H1 (cell line): ENCODE data around the gene PAN2. TPM values are rescaled to one million over a fixed set of nuclear protein-coding genes. Genes with fewer than 3 reads are reported as not detected.

Source experiments
- BCL11A ChIP-seq, 2 experiments: IDR thresholded peaks; one replicate each; pipeline ENCODE4 v1.6.1; 2011; ENCODE audit warnings: low read depth in 2 of 2, low read length in 2 of 2, mild to moderate bottlenecking in 2 of 2
- CHD2 ChIP-seq: IDR thresholded peaks from 2 replicates; pipeline ENCODE4 v1.6.1; 2012; ENCODE audit warnings: low read length, improper control_type of control experiment
- CREB1 ChIP-seq: IDR thresholded peaks from 2 replicates; pipeline ENCODE4 v1.6.1; 2012; ENCODE audit warnings: inconsistent platforms
- CTCF ChIP-seq, 3 experiments: IDR thresholded peaks; 1 replicate in 2 of 3; 2 replicates in 1 of 3; pipeline versions ENCODE4 v1.5.1 to v1.6.1; 2011; ENCODE audit warnings: low read length in 3 of 3, mild to moderate bottlenecking in 3 of 3, inconsistent platforms in 2 of 3, low read depth in 1 of 3, moderate library complexity in 1 of 3; ENCODE audit not compliant: insufficient read depth in 1 of 3; ENCODE audit errors: control extremely low read depth in 1 of 3
- E2F6 ChIP-seq: IDR thresholded peaks from 2 replicates; pipeline ENCODE4 v1.6.1; 2012; ENCODE audit warnings: inconsistent platforms
- EP300 ChIP-seq, 2 experiments: IDR thresholded peaks; 1 replicate in 1 of 2; 2 replicates in 1 of 2; pipeline ENCODE4 v1.6.1; 2011 to 2012; ENCODE audit warnings: low read depth in 2 of 2, low read length in 2 of 2, mild to moderate bottlenecking in 2 of 2, borderline replicate concordance in 1 of 2, inconsistent platforms in 1 of 2, moderate library complexity in 1 of 2
- EZH2 ChIP-seq: fragments of 200-600 bp; sonication (generic); IDR thresholded peaks from 2 replicates; pipeline ENCODE4 v1.7.1; 2012; ENCODE audit warnings: low read depth, mild to moderate bottlenecking, moderate library complexity, low read length, inconsistent platforms; ENCODE audit not compliant: severe bottlenecking
- GABPA ChIP-seq: IDR thresholded peaks from 2 replicates; pipeline ENCODE4 v1.6.1; 2011; ENCODE audit warnings: mild to moderate bottlenecking, low read length, moderate library complexity, borderline replicate concordance; ENCODE audit not compliant: insufficient read depth
- HDAC2 ChIP-seq, 2 experiments: fragments of 300-600 bp in 1 of 2; sonication (generic) in 1 of 2; IDR thresholded peaks; 2 replicates each; pipeline ENCODE4 v1.6.1; 2011 to 2012; ENCODE audit warnings: low read depth in 2 of 2, low read length in 2 of 2, mild to moderate bottlenecking in 2 of 2, moderate library complexity in 2 of 2, borderline replicate concordance in 1 of 2, inconsistent platforms in 1 of 2
- HDAC6 ChIP-seq: IDR thresholded peaks from one replicate; pipeline ENCODE4 v1.7.1; 2012; ENCODE audit warnings: low read depth, mild to moderate bottlenecking, inconsistent platforms, low read length, moderate library complexity
- JUND ChIP-seq: IDR thresholded peaks from 2 replicates; pipeline ENCODE4 v1.6.1; 2011; ENCODE audit warnings: mild to moderate bottlenecking, improper control_type of control experiment, low read length
- KDM5A ChIP-seq: fragments of 200-600 bp; IDR thresholded peaks from 2 replicates; pipeline ENCODE4 v1.7.1; 2012; ENCODE audit warnings: mild to moderate bottlenecking, low read length, inconsistent platforms, mixed read lengths
- MAFK ChIP-seq: IDR thresholded peaks from 2 replicates; pipeline ENCODE4 v1.6.1; 2012; ENCODE audit warnings: low read depth, mild to moderate bottlenecking, improper control_type of control experiment, low read length
- NANOG ChIP-seq: IDR thresholded peaks from 2 replicates; pipeline ENCODE4 v1.6.1; 2011; ENCODE audit warnings: low read length, low read depth, mild to moderate bottlenecking, inconsistent platforms; ENCODE audit not compliant: insufficient read depth, poor library complexity, severe bottlenecking
- NRF1 ChIP-seq: IDR thresholded peaks from 2 replicates; pipeline ENCODE4 v1.6.1; 2011; ENCODE audit warnings: mild to moderate bottlenecking, low read depth, low read length, improper control_type of control experiment
- POLR2A ChIP-seq, 2 experiments: IDR thresholded peaks; 1 replicate in 1 of 2; 2 replicates in 1 of 2; pipeline ENCODE4 v1.6.1; 2011; ENCODE audit warnings: low read depth in 2 of 2, low read length in 2 of 2, mild to moderate bottlenecking in 2 of 2; ENCODE audit errors: control extremely low read depth in 1 of 2
- RBBP5 ChIP-seq: IDR thresholded peaks from 2 replicates; pipeline ENCODE4 v1.7.1; 2012; ENCODE audit warnings: low read depth, mild to moderate bottlenecking, inconsistent platforms, low read length, moderate library complexity, borderline replicate concordance
- TBP ChIP-seq: IDR thresholded peaks from 2 replicates; pipeline ENCODE4 v1.6.1; 2011; ENCODE audit warnings: low read depth, low read length, improper control_type of control experiment
- YY1 ChIP-seq: IDR thresholded peaks from 2 replicates; pipeline ENCODE4 v1.6.1; 2011; ENCODE audit warnings: low read depth, mild to moderate bottlenecking, low read length
- ZNF274 ChIP-seq: IDR thresholded peaks from 2 replicates; pipeline ENCODE4 v1.7.0; 2012; ENCODE audit warnings: low read length, borderline replicate concordance; ENCODE audit errors: extremely low read depth
- polyA plus RNA-seq, 7 experiments: library from polyadenylated mRNA; depleted of rRNA in 3 of 7; stranded (reverse) in 5 of 7; unstranded in 2 of 7; fragments of >200 nt in 5 of 7; fragments of 200-250 nt in 2 of 7; gene quantifications; 1 replicate in 5 of 7; 2 replicates in 1 of 7; 4 replicates in 1 of 7; pipeline versions ENCODE4 v1.2.1 to v1.2.3, GENCODE V29; 2011 to 2013; ENCODE audit warnings: missing spikeins in 2 of 7, mixed read lengths in 2 of 7
- total RNA-seq: library from RNA; stranded (reverse); fragmentation: NEBNext Ultra II Directional; extraction: Animal tissue kit (Norgen Biotek cat#: 25700); gene quantifications from 2 replicates; pipeline ENCODE4 v1.2.1, GENCODE V29; 2021

The PAN2 gene
- total and polyA plus RNA-seq, 2 of the 8 experiments (the other 6 are each of a cell fraction or from before 2014, with no cell fraction given): 29.6 to 36.7 TPM

GRCh38 chr12:56266693-56267442 is 66.9 kb downstream of the PAN2 start, which contains the start of gene COQ10A (continued):
- TF ChIP-seq CTCF (IDR thresholded peaks at IDR 0.05; ENCODE audit: control extremely low read depth in 1 of 3, insufficient read depth in 1 of 3, low read depth in 1 of 3, low read length in 3 of 3) (peak; percentile 41 to 71 (median 70)), ZNF274 (no peak), EP300 (IDR thresholded peaks at IDR 0.05; ENCODE audit: borderline replicate concordance in 1 of 2, low read depth in 2 of 2, low read length in 2 of 2) (no peak), HDAC6 (no peak), NANOG (no peak), GABPA (no peak), BCL11A (IDR thresholded peaks at IDR 0.05; ENCODE audit: low read depth in 2 of 2, low read length in 2 of 2) (no peak), E2F6 (no peak), CHD2 (no peak), POLR2A (IDR thresholded peaks at IDR 0.05; ENCODE audit: control extremely low read depth in 1 of 2, low read depth in 2 of 2, low read length in 2 of 2) (peak; percentile 51 to 85), MAFK (no peak), EZH2 (no peak), HDAC2 (IDR thresholded peaks at IDR 0.05; ENCODE audit: borderline replicate concordance in 1 of 2, low read depth in 2 of 2, low read length in 2 of 2) (no peak; a peak in 1 of 4 replicates), RBBP5 (peak; percentile 84; the same call in 1 of the 2 replicates), JUND (no peak), YY1 (no peak), NRF1 (no peak), TBP (peak; percentile 83), CREB1 (peak; percentile 89), KDM5A (no peak)
